GM19351 (cell line): ENCODE data around the gene TROAP.
"Not testable (repeated sequence)": the region's sequence is repeated elsewhere in the genome, so short reads cannot be mapped to it uniquely, and the experiment has no call there.

Experiments used
- ATAC-seq: cut with Tn5 transposase; IDR thresholded peaks from one replicate; pipeline ENCODE4 v1.9.1; 2021; ENCODE audit warnings: mild to moderate bottlenecking, moderate library complexity; ENCODE audit not compliant: unreplicated experiment

TROAP gene

GRCh38 chr12:49366096-49366651 lies 43.1 kb downstream of the TROAP start:
- ATAC-seq, result peak; percentile 5

GRCh38 chr12:49366652-49367380 lies 43.8 kb downstream of the TROAP start:
- ATAC-seq, result peak; percentile 67

GRCh38 chr12:49367381-49368239 lies 44.6 kb downstream of the TROAP start, which contains the start of gene SPATS2:
Gene SPATS2, plus strand, starts transcription at chr12:49367462. Its CDS starts 93,551 bp downstream, at chr12:49461013.
- no peak for ATAC-seq

GRCh38 chr12:49368240-49368600 lies 45.2 kb downstream of the TROAP start:
- no peak for ATAC-seq

- ATAC-seq, result peak; percentile 53
Observed at GRCh38 chr12:49369411-49370145, 46.5 kb downstream of the TROAP start.

- no peak for ATAC-seq
Observed at GRCh38 chr12:49370539-49370938, 47.5 kb downstream of the TROAP start.

GRCh38 chr12:49375406-49375805 lies 52.4 kb downstream of the TROAP start:
- ATAC-seq, result no peak

GRCh38 chr12:49377386-49377785 lies 54.3 kb downstream of the TROAP start:
- ATAC-seq, result no peak

- ATAC-seq, result not testable (repeated sequence)
Observed at GRCh38 chr12:49380184-49380583, 57.1 kb downstream of the TROAP start.
